ENCODE measurements around the gene ATP6V0A4. TPM values are rescaled to one million over a fixed set of nuclear protein-coding genes. Genes with fewer than 3 reads are reported as not detected.
"Not testable (repeated sequence)": the region's sequence is repeated elsewhere in the genome, so short reads cannot be mapped to it uniquely, and the experiment has no call there.

The ATP6V0A4 gene
- total RNA-seq, 2 donors from 2014 or later, result not detected

DNA sequence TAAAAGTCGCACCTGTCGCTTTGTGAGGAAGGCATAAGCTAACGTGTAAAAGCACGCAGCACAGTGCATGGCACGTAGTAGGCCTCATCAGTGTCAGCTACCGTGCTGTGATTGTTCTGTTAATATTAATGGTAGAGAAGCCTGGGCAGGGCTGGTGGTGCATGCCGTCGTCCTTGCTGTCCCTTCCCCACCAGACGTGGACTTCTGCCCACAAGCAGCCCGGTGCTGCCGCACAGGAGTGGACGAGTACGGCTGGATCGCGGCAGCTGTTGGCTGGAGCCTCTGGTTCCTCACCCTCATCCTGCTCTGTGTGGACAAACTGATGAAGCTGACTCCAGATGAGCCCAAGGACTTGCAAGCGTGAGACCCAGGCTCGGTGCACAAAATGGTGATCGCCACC lies 4.7 kb upstream of the ATP6V0A4 start:
- TF ChIP-seq, protein P1, sequence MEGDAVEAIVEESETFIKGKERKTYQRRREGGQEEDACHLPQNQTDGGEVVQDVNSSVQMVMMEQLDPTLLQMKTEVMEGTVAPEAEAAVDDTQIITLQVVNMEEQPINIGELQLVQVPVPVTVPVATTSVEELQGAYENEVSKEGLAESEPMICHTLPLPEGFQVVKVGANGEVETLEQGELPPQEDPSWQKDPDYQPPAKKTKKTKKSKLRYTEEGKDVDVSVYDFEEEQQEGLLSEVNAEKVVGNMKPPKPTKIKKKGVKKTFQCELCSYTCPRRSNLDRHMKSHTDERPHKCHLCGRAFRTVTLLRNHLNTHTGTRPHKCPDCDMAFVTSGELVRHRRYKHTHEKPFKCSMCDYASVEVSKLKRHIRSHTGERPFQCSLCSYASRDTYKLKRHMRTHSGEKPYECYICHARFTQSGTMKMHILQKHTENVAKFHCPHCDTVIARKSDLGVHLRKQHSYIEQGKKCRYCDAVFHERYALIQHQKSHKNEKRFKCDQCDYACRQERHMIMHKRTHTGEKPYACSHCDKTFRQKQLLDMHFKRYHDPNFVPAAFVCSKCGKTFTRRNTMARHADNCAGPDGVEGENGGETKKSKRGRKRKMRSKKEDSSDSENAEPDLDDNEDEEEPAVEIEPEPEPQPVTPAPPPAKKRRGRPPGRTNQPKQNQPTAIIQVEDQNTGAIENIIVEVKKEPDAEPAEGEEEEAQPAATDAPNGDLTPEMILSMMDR (IDR thresholded peaks at IDR 0.05), result no peak
- H3K9me3 ChIP-seq, result no peaks in the 10 kb centered on the region
- no peaks in the 10 kb centered on the region for H3K36me3 ChIP-seq
- no peak overlapping the region for H3K27ac ChIP-seq
- DNase-seq, result no peak
- H3K4me3 ChIP-seq, result no peak overlapping the region
- no peaks in the 10 kb centered on the region for H3K4me1 ChIP-seq
- H3K27me3 ChIP-seq, result no peaks in the 10 kb centered on the region
- intact Hi-C loops (cut with DNase I), result no loop called here
- H3K9ac ChIP-seq (ENCODE audit: low read depth in 2 of 2, low read length in 2 of 2), result no peak overlapping the region

DNA sequence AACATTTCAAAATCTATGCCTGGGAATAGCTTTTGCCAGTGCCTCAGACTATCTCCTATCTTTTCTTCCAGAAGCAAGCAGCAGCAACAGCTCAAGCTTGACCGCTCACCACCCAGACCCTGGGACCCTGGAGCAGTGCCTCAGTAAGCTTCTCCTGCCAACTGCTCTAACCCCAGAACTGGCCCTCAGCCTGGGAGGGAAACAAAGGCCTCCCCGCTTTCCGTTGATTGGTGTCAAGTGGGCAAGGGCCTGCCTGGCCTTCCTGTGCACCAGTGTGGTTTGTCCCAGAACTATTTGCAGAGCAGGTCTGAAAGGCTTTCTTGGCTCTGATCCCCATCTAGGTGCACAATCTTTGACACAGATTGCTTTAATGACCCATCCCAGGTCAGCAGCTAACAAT lies 3.3 kb upstream of the ATP6V0A4 start:
- no peak for DNase-seq
- no peak overlapping the region for H3K9ac ChIP-seq (ENCODE audit: low read depth in 2 of 2, low read length in 2 of 2)
- TF ChIP-seq, protein P1 (IDR thresholded peaks at IDR 0.05), result no peak

DNA sequence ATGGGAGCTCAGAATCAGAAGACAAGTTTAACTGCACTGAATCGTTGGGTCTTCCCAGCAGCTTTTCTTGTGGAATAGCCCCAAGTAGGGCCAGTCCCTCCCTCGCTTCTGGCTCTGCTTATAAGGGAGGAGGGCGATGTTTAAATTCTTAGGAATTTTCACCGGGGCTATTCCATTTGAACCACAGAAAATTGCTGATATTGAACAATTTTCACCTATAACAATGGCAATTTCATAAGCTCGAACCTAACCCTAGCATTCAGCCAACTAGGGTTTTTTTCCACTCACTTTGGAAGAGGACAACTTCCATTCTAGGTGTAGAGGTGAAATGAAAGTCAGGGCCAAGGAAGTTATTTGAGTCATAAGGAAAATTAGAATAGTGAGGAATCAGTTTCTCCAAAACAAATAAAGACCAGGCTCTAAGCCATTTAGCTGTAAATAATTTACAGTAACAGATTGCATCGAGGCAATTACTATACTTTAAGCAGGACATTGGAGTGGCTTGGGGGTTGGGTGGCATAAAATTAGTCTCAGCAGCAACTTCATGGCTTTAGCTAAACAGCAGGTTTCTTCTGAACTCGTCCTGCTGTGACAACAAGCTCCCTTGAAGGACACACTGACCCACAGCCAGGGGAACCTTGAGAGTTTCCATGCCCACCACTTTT lies 1.5 kb upstream of the ATP6V0A4 start:
- Histone ChIP-seq H3K9me3 (no peaks in the 10 kb centered on the region), H3K4me1 (no peaks in the 10 kb centered on the region), H3K4me3 (no peak overlapping the region), H3K9ac (ENCODE audit: low read depth in 2 of 2, low read length in 2 of 2) (no peak overlapping the region), H3K36me3 (no peaks in the 10 kb centered on the region), H3K27me3 (no peaks in the 10 kb centered on the region), H3K27ac (no peak overlapping the region)
- DNase-seq, result no peak
- TF ChIP-seq, protein P1 (IDR thresholded peaks at IDR 0.05), result no peak
- intact Hi-C loops (cut with DNase I), result no loop called here

More for the DNA sequence above, 3.3 kb upstream of the ATP6V0A4 start:
- H3K4me1 ChIP-seq, result no peaks in the 10 kb centered on the region
- intact Hi-C loops (cut with DNase I), result no loop called here
- H3K27ac ChIP-seq, result no peak overlapping the region
- no peaks in the 10 kb centered on the region for H3K36me3 ChIP-seq
- no peaks in the 10 kb centered on the region for H3K9me3 ChIP-seq
- no peaks in the 10 kb centered on the region for H3K27me3 ChIP-seq
- no peak overlapping the region for H3K4me3 ChIP-seq

DNA sequence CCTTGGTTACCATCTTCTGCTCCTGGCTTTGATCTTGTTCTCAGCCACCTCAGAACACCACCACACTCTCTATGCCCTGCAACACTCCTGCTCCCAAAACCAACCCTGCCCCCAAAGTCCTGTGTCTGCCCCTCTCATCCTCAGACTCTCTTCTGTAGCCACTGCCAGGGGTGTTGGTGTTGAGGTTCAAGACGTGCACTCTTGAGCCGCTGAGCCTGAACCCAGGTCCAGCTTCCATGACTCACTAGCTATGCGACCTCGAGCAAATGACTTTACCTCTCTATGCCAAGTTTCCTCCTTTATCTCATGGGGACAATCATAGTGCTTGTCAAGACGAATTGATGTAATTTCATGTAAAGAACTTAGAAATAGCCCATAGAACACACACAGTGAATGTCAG lies 840 bp upstream of the ATP6V0A4 start:
- TF ChIP-seq, protein P1 (IDR thresholded peaks at IDR 0.05), result no peak
- Histone ChIP-seq H3K9ac (ENCODE audit: low read depth in 2 of 2, low read length in 2 of 2) (no peak overlapping the region), H3K4me1 (no peaks in the 10 kb centered on the region), H3K9me3 (no peaks in the 10 kb centered on the region), H3K4me3 (no peak overlapping the region), H3K27me3 (no peaks in the 10 kb centered on the region), H3K36me3 (no peaks in the 10 kb centered on the region), H3K27ac (no peak overlapping the region)
- intact Hi-C loops (cut with DNase I), result no loop called here
- no peak for DNase-seq

DNA sequence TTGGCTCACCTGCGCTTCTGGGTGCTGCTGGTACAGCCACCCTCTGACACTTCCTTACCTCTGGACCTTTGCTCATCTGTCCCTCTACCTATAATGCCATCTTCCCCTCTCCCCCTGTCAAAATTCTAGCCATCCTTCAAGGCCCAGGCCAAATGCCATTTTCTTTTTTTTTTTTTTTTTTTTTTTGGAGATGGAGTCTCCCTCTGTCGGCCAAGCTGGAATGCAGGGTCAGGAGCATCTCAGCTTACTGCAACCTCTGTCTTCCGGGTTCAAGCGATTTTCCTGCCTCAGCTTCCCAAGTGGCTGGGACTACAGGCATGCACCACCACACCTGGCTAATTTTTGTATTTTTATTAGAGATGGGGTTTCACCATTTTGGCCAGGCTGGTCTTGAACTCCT lies 950 bp downstream of the ATP6V0A4 start:
- H3K27ac ChIP-seq; H3K4me1 ChIP-seq; DNase-seq; H3K4me3 ChIP-seq; intact Hi-C loops (cut with DNase I); H3K9me3 ChIP-seq; H3K27me3 ChIP-seq; H3K9ac ChIP-seq (ENCODE audit: low read depth in 2 of 2, low read length in 2 of 2); H3K36me3 ChIP-seq: not testable (repeated sequence)

DNA sequence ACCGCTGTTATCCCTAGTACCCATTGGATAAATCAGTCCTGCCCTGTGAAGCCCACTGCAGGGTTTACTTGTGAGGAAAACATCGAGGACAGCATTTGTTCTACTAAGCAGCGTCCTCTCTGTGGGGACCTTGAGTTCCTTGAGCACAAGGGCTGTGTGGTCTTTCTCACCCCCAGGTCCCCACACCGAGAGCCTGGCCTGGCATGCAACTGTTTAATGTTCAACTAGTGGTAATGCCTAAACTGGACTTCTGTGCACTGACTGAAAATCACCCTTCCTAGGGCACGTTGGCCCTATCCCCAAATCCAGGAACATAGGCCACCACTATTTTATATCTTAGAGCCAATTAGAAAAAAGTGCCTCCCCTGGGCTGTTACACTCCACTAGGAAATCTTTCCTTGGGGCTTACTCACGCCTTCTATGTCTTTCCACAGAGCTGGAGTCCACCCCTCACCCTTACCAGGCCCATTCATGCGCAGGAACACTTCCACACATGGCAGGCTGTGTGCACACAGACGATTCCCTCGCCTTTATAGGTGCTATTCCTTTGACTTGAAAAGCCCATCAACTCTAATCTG lies 1.9 kb downstream of the ATP6V0A4 start:
- no peaks in the 10 kb centered on the region for H3K27me3 ChIP-seq
- intact Hi-C loops (cut with DNase I), result no loop called here
- TF ChIP-seq, protein P1 (IDR thresholded peaks at IDR 0.05), result no peak
- no peaks in the 10 kb centered on the region for H3K4me1 ChIP-seq
- H3K27ac ChIP-seq, result no peak overlapping the region
- H3K9ac ChIP-seq (ENCODE audit: low read depth in 2 of 2, low read length in 2 of 2), result no peak overlapping the region
- H3K9me3 ChIP-seq, result no peaks in the 10 kb centered on the region
- H3K36me3 ChIP-seq, result no peaks in the 10 kb centered on the region
- H3K4me3 ChIP-seq, result no peak overlapping the region
- no peak for DNase-seq
